ENCODE measurements around the gene PTCH1. TPM values are rescaled to one million over a fixed set of nuclear protein-coding genes. Genes with fewer than 3 reads are reported as not detected.

The PTCH1 gene
- total RNA-seq, 2 donors from 2014 or later: 27.5 to 108 TPM

DNA sequence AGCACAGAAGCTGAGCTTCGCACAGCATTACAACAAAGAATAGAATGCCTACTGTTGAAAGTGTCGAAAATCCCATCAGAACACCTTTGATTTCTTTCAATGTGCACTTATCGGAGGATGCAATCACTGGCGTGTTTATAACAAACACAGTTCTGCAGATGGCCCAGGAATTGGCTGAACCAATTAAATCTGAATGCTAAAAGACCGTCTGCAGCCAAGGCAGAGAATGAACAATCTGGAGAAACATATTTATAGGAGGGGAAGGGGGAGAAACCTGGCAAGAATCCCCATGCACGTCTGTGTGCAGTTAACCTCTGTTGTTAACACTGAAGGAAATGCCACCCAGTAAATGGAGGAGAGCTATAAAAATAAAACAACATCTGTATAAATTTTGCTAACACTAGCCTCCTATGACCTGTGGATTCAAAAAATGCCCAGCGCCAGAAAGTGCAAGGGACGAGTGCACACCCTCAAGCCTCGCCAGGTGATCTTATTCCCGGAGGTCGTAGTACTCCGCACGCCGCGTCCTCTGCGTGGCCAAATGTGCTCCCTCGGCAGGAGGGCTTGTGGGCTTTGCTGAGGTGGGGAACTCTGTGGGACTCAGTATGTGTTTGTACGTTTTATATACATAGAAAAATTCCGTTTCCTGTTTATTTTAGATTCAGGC lies 56.8 kb downstream of the PTCH1 start:
- WGBS: 69% methylated on average over 19 of the region's 19 CpGs
- Histone ChIP-seq H3K4me3 (no peak overlapping the region), H3K36me3 (peaks cover 0 to 12% of the 10 kb centered on the region in 2 donors), H3K27ac (no peak overlapping the region), H3K4me1 (replicated peaks) (peaks cover 4% of the 10 kb centered on the region), H3K9me3 (no peaks in the 10 kb centered on the region), H3K27me3 (replicated peaks; ENCODE audit: insufficient read depth) (no peaks in the 10 kb centered on the region)
- TF ChIP-seq CTCF (IDR thresholded peaks at IDR 0.05) (no peak), POLR2AphosphoS5 (IDR thresholded peaks at IDR 0.05) (no peak), POLR2A (IDR thresholded peaks at IDR 0.05) (no peak)
- no peak for DNase-seq (ENCODE audit: low spot score)
- intact Hi-C loops (cut with DNase I): loop anchor here (5.0 kb wide), 1 partner anchor 47 kb away; no protein-coding TSS in a partner anchor

- no peak overlapping the region for H3K27ac ChIP-seq
- H3K36me3 ChIP-seq: peaks cover 0 to 13% of the 10 kb centered on the region in 2 donors
- TF ChIP-seq POLR2AphosphoS5 (IDR thresholded peaks at IDR 0.05) (no peak), CTCF (IDR thresholded peaks at IDR 0.05) (no peak), POLR2A (IDR thresholded peaks at IDR 0.05) (no peak)
- H3K4me3 ChIP-seq: no peak overlapping the region
- H3K9me3 ChIP-seq: no peaks in the 10 kb centered on the region
- peaks cover 4% of the 10 kb centered on the region for H3K4me1 ChIP-seq (replicated peaks)
- no peaks in the 10 kb centered on the region for H3K27me3 ChIP-seq (replicated peaks; ENCODE audit: insufficient read depth)
- intact Hi-C loops (cut with DNase I): no loop called here
- 52% methylated on average over 13 of the region's 13 CpGs for WGBS
- DNase-seq (ENCODE audit: low spot score): no peak
These were observed 57.6 kb downstream of the PTCH1 start for GRCh38 chr9:95459178-95459577.

- no peaks in the 10 kb centered on the region for H3K27me3 ChIP-seq (replicated peaks; ENCODE audit: insufficient read depth)
- peaks cover 4% of the 10 kb centered on the region for H3K4me1 ChIP-seq (replicated peaks)
- TF ChIP-seq POLR2AphosphoS5 (IDR thresholded peaks at IDR 0.05) (no peak), CTCF (IDR thresholded peaks at IDR 0.05) (no peak), POLR2A (IDR thresholded peaks at IDR 0.05) (no peak)
- peaks cover 0 to 13% of the 10 kb centered on the region in 2 donors for H3K36me3 ChIP-seq
- DNase-seq (ENCODE audit: low spot score): no peak
- 43% methylated on average over 6 of the region's 6 CpGs for WGBS
- H3K27ac ChIP-seq: no peak overlapping the region
- H3K4me3 ChIP-seq: no peak overlapping the region
- no peaks in the 10 kb centered on the region for H3K9me3 ChIP-seq
- intact Hi-C loops (cut with DNase I): no loop called here
These were observed 58.1 kb downstream of the PTCH1 start for GRCh38 chr9:95458666-95459065.

- Histone ChIP-seq H3K9me3 (no peaks in the 10 kb centered on the region), H3K4me3 (no peak overlapping the region), H3K4me1 (replicated peaks) (peaks cover 4% of the 10 kb centered on the region), H3K36me3 (peaks cover 0 to 13% of the 10 kb centered on the region in 2 donors), H3K27me3 (replicated peaks; ENCODE audit: insufficient read depth) (no peaks in the 10 kb centered on the region), H3K27ac (no peak overlapping the region)
- intact Hi-C loops (cut with DNase I): no loop called here
- TF ChIP-seq POLR2A (IDR thresholded peaks at IDR 0.05) (no peak), POLR2AphosphoS5 (IDR thresholded peaks at IDR 0.05) (no peak), CTCF (IDR thresholded peaks at IDR 0.05) (no peak)
- no peak for DNase-seq (ENCODE audit: low spot score)
- 80% methylated on average over 12 of the region's 12 CpGs for WGBS
These were observed 59.0 kb downstream of the PTCH1 start for GRCh38 chr9:95457769-95458168.

- TF ChIP-seq POLR2AphosphoS5 (IDR thresholded peaks at IDR 0.05) (no peak), CTCF (IDR thresholded peaks at IDR 0.05) (no peak), POLR2A (IDR thresholded peaks at IDR 0.05) (no peak)
- peaks cover 0 to 13% of the 10 kb centered on the region in 2 donors for H3K36me3 ChIP-seq
- DNase-seq (ENCODE audit: low spot score): no peak
These were observed 61.1 kb downstream of the PTCH1 start for GRCh38 chr9:95455714-95456113.

More at GRCh38 chr9:95455714-95456113, 61.1 kb downstream of the PTCH1 start:
- 82% methylated on average over 9 of the region's 9 CpGs for WGBS
- H3K27ac ChIP-seq: no peak overlapping the region
- intact Hi-C loops (cut with DNase I): no loop called here
- no peaks in the 10 kb centered on the region for H3K27me3 ChIP-seq (replicated peaks; ENCODE audit: insufficient read depth)
- no peak overlapping the region for H3K4me3 ChIP-seq
- H3K4me1 ChIP-seq (replicated peaks): no peaks in the 10 kb centered on the region
- no peaks in the 10 kb centered on the region for H3K9me3 ChIP-seq

Measured in prostate gland (tissue), 2 donors.